B cell (primary cell): ENCODE measurements around the gene ETFA. TPM values are rescaled to one million over a fixed set of nuclear protein-coding genes. Genes with fewer than 3 reads are reported as not detected.

ENCODE experiments used
- ATAC-seq: fragments of 200-7000 bp; cut with Tn5 transposase; one replicate; pipeline ENCODE4 v1.10.0; 2021; ENCODE audit warnings: low read depth, mild to moderate bottlenecking, moderate number of reproducible peaks, moderate library complexity
- CTCF ChIA-PET: fragments of 350-600 bp; sonication (Branson Sonifier 250); formaldehyde crosslinking; loops from one replicate; lab custom pipeline; 2021; ENCODE audit warnings: antibody characterized with exemption, inconsistent platforms; lab: Charles Lee
- POLR2A ChIA-PET: fragments of 350-600 bp; sonication (Branson Sonifier 250); formaldehyde crosslinking; loops from one replicate; lab custom pipeline; 2021; ENCODE audit warnings: antibody characterized with exemption; lab: Charles Lee
- DNase-seq: peaks from one replicate; pipeline ENCODE4 v3.0.0; 2013
- H2AFZ ChIP-seq: 2 replicates; pipeline ENCODE4 v1.6.1; 2012; ENCODE audit warnings: mild to moderate bottlenecking, low read depth, low read length; ENCODE audit not compliant: insufficient read depth, poor library complexity, severe bottlenecking
- H3K27ac ChIP-seq, 2 donors: 1 replicate in 1 of 2; 2 replicates in 1 of 2; pipeline ENCODE4 v1.5.1; 2012 to 2013; ENCODE audit warnings: low read length in 2 of 2, mild to moderate bottlenecking in 2 of 2, moderate library complexity in 1 of 2
- H3K27me3 ChIP-seq, 4 experiments: fragments of 200-600 bp in 1 of 4; sonication (generic) in 1 of 4; replicated peaks in 1 of 4; 1 replicate in 2 of 4; 2 replicates in 2 of 4; pipeline versions ENCODE4 v1.6.1 to v1.7.0; 2013 to 2016; ENCODE audit warnings: low read length in 3 of 4, mild to moderate bottlenecking in 2 of 4, mixed read lengths in 1 of 4, moderate library complexity in 1 of 4; ENCODE audit not compliant: insufficient read depth in 4 of 4, control insufficient read depth in 3 of 4; ENCODE audit errors: control extremely low read depth in 1 of 4
- H3K36me3 ChIP-seq, 2 experiments: replicated peaks in 1 of 2; 1 replicate in 1 of 2; 2 replicates in 1 of 2; pipeline versions ENCODE4 v1.6.1 to v1.7.1; 2013; ENCODE audit warnings: low read length in 1 of 2; ENCODE audit not compliant: insufficient read depth in 2 of 2, control insufficient read depth in 1 of 2; ENCODE audit errors: control extremely low read depth in 1 of 2, extremely low read depth in 1 of 2
- H3K4me1 ChIP-seq, 2 donors: fragments of 200-600 bp in 1 of 2; sonication (generic) in 1 of 2; 1 replicate in 1 of 2; 2 replicates in 1 of 2; pipeline versions ENCODE4 v1.5.1 to v1.6.1; 2013 to 2017; ENCODE audit warnings: low read length in 2 of 2; ENCODE audit not compliant: control insufficient read depth in 2 of 2, insufficient read depth in 2 of 2
- H3K4me2 ChIP-seq: replicated peaks from 2 replicates; pipeline ENCODE3; 2012; ENCODE audit warnings: mild to moderate bottlenecking, low read depth, low read length; ENCODE audit not compliant: poor library complexity, severe bottlenecking
- H3K4me3 ChIP-seq, 5 experiments: fragments of 200-600 bp in 1 of 5; sonication (generic) in 1 of 5; 1 replicate in 3 of 5; 2 replicates in 2 of 5; pipeline versions ENCODE4 v1.5.1 to v1.7.0; 2011 to 2016; ENCODE audit warnings: low read length in 4 of 5, mild to moderate bottlenecking in 4 of 5, low read depth in 2 of 5, control low read depth in 1 of 5, moderate library complexity in 1 of 5; ENCODE audit not compliant: insufficient read depth in 1 of 5; ENCODE audit errors: control extremely low read depth in 1 of 5, extremely low read depth in 1 of 5
- H3K79me2 ChIP-seq: fragments of 200-600 bp; sonication (generic); one replicate; pipeline ENCODE4 v1.6.0; 2016; ENCODE audit warnings: low read length; ENCODE audit not compliant: control insufficient read depth, insufficient read depth
- H3K9ac ChIP-seq: fragments of 200-600 bp; sonication (generic); 2 replicates; pipeline ENCODE4 v1.6.1; 2017; ENCODE audit warnings: mild to moderate bottlenecking, low read length, moderate library complexity
- H3K9me3 ChIP-seq, 3 donors: one replicate each; pipeline versions ENCODE4 v1.6.1 to v1.7.1; 2013; ENCODE audit warnings: low read length in 2 of 3; ENCODE audit not compliant: control insufficient read depth in 2 of 3, insufficient read depth in 1 of 3; ENCODE audit errors: control extremely low read depth in 1 of 3
- H4K20me1 ChIP-seq: 2 replicates; pipeline ENCODE4 v1.6.0; 2012; ENCODE audit warnings: mild to moderate bottlenecking, low read length; ENCODE audit not compliant: insufficient read depth, control insufficient read depth, poor library complexity, severe bottlenecking
- H3K27ac Mint-ChIP-seq: one replicate; pipeline ENCODE4 v1.8.0; 2021; ENCODE audit warnings: mixed read lengths
- H3K27me3 Mint-ChIP-seq: one replicate; pipeline ENCODE4 v1.8.0; 2021; ENCODE audit warnings: mixed read lengths
- H3K4me1 Mint-ChIP-seq: one replicate; pipeline ENCODE4 v1.8.0; 2021; ENCODE audit warnings: mixed read lengths
- H3K4me3 Mint-ChIP-seq: one replicate; pipeline ENCODE4 v1.8.0; 2021; ENCODE audit warnings: mixed read lengths
- H3K9me3 Mint-ChIP-seq: one replicate; pipeline ENCODE4 v1.8.0; 2022; ENCODE audit warnings: mixed read lengths; ENCODE audit not compliant: insufficient read depth
- EZH2 ChIP-seq: IDR thresholded peaks from 2 replicates; pipeline ENCODE4 v1.6.1; 2012; ENCODE audit warnings: borderline replicate concordance, low read depth, mild to moderate bottlenecking, moderate library complexity, low read length; ENCODE audit not compliant: insufficient read depth, poor library complexity, severe bottlenecking
- WGBS: methylation state at CpG from one replicate; pipeline ENCODE4 v1.1.5; 2013; ENCODE audit warnings: missing lambda C conversion rate; ENCODE audit not compliant: insufficient coverage; 5-methylcytosine and 5-hydroxymethylcytosine counted together
- intact Hi-C: fragments of 100-400 bp; cut with micrococcal nuclease; formaldehyde crosslinking; loops from one replicate; pipeline ENCODE4 v1.10.0; 2022
- polyA plus RNA-seq: library from polyadenylated mRNA; depleted of rRNA; stranded (reverse); fragments of >200 nt; gene quantifications from 2 replicates; pipeline ENCODE4 v1.2.3, GENCODE V29; 2012
- total RNA-seq, 2 donors: library from RNA; stranded (reverse); fragments of 120-200 nt in 1 of 2; gene quantifications; 1 replicate in 1 of 2; 2 replicates in 1 of 2; pipeline versions ENCODE4 v1.2.3 to v1.2.4, GENCODE V29; 2013 to 2022
- TF ChIP-seq, protein P1 (sequence below): fragments of 200-600 bp; IDR thresholded peaks from one replicate; pipeline ENCODE4 v1.8.0; 2022; ENCODE audit warnings: antibody characterized with exemption, mild to moderate bottlenecking

ETFA gene
- total and polyA plus RNA-seq, 2 donors (not counting 1 experiment from before 2014, with no cell fraction given), result 34.9 to 68.8 TPM

DNA sequence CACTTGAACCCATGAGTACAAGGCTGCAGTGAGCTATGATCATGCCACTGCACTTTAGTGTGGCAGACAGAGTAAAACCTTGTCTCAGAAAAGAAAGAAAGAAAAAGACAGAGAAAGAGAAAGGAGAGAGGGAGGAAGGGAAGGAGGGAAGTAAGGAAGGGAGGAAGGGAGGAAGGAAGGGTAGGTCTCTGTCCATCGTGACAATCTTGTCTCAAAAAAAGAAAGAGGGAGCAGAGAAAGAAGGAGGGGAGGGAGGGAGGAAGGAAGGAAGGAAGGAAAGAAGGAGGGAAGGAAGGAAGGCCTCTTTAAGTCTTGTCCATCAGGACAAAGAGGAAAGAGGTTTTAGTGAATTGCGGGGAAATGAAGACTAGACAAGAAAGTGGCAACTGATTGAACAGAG is 122.2 kb downstream of the ETFA start:
- intact Hi-C loops, result no loop called here
- H3K27ac ChIP-seq, result no peak overlapping the region
- no peak overlapping the region for H3K4me3 ChIP-seq
- CTCF ChIA-PET, result interaction anchor here (0.5 kb wide), 1 partner anchor 539 kb away, joined by 3 read pairs; no protein-coding TSS in a partner anchor
- H3K4me1 ChIP-seq, result peaks cover 14 to 16% of the 10 kb centered on the region in 2 donors
- 56% methylated on average over 2 of the region's 2 CpGs for WGBS
- Mint-ChIP-seq H3K9me3 (no peaks in the 10 kb centered on the region), H3K27me3 (peaks cover 43% of the 10 kb centered on the region), H3K27ac (no peak overlapping the region), H3K4me1 (peaks cover 16% of the 10 kb centered on the region), H3K4me3 (no peak overlapping the region)
- H3K79me2 ChIP-seq, result no peaks in the 10 kb centered on the region
- DNase-seq (no peak), ATAC-seq (no peak)
- TF ChIP-seq, protein P1, sequence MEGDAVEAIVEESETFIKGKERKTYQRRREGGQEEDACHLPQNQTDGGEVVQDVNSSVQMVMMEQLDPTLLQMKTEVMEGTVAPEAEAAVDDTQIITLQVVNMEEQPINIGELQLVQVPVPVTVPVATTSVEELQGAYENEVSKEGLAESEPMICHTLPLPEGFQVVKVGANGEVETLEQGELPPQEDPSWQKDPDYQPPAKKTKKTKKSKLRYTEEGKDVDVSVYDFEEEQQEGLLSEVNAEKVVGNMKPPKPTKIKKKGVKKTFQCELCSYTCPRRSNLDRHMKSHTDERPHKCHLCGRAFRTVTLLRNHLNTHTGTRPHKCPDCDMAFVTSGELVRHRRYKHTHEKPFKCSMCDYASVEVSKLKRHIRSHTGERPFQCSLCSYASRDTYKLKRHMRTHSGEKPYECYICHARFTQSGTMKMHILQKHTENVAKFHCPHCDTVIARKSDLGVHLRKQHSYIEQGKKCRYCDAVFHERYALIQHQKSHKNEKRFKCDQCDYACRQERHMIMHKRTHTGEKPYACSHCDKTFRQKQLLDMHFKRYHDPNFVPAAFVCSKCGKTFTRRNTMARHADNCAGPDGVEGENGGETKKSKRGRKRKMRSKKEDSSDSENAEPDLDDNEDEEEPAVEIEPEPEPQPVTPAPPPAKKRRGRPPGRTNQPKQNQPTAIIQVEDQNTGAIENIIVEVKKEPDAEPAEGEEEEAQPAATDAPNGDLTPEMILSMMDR, result no peak
- no peak for TF ChIP-seq EZH2
- POLR2A ChIA-PET, result no interaction called here
- no peak overlapping the region for H2AFZ ChIP-seq
- no peak overlapping the region for H3K9ac ChIP-seq
- H3K27me3 ChIP-seq, result peaks cover 0 to 42% (median 7%) of the 10 kb centered on the region in 4 experiments
- no peaks in the 10 kb centered on the region for H3K36me3 ChIP-seq
- H3K4me2 ChIP-seq, result no peak overlapping the region
- H4K20me1 ChIP-seq, result no peaks in the 10 kb centered on the region
- peaks cover 0 to 11% (median 0%) of the 10 kb centered on the region in 3 donors for H3K9me3 ChIP-seq

DNA sequence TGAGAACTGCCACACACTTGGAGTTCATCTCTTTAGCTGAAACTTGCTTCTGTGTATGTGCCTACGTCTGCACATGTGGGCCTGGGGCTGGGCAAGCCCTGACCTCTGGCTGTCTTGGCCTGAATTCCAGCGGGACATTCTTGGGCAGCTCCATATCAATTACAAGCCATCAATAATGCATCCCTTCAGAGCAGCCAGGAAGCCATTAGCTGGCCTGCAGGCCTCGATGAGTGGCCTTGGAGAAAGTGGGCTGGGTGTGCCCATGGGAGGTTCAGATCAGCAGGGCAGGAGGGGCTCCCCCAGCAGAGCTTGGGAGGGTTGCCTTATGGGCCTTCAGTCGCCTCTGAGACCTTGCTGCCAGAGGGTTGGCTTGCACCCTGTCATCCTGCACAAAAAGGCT is 124.1 kb downstream of the ETFA start:
- peaks cover 0 to 40% (median 7%) of the 10 kb centered on the region in 4 experiments for H3K27me3 ChIP-seq
- ChIA-PET CTCF (interaction anchor here (1.2 kb wide), 1 partner anchor 48 kb away, joined by 4 read pairs; no protein-coding TSS in a partner anchor), POLR2A (interaction anchor here (0.6 kb wide), 1 partner anchor 1062 kb away, joined by 3 read pairs; no protein-coding TSS in a partner anchor)
- intact Hi-C loops, result no loop called here
- no peak for TF ChIP-seq EZH2
- TF ChIP-seq, protein P1, result no peak
- no peaks in the 10 kb centered on the region for H3K79me2 ChIP-seq
- H3K27me3 Mint-ChIP-seq, result peaks cover 43% of the 10 kb centered on the region
- H4K20me1 ChIP-seq, result no peaks in the 10 kb centered on the region
- ATAC-seq, result no peak
- no peak overlapping the region for H3K27ac ChIP-seq
- H3K4me1 Mint-ChIP-seq, result peaks cover 16% of the 10 kb centered on the region
- no peaks in the 10 kb centered on the region for H3K9me3 Mint-ChIP-seq
- 90% methylated on average over 2 of the region's 4 CpGs for WGBS
- no peak overlapping the region for H3K4me2 ChIP-seq
- H3K27ac Mint-ChIP-seq, result no peak overlapping the region
- H3K9ac ChIP-seq, result no peak overlapping the region
- H3K9me3 ChIP-seq, result peaks cover 0 to 11% (median 0%) of the 10 kb centered on the region in 3 donors
- H3K4me1 ChIP-seq, result peaks cover 14 to 16% of the 10 kb centered on the region in 2 donors
- H3K4me3 ChIP-seq, result no peak overlapping the region
- H3K4me3 Mint-ChIP-seq, result no peak overlapping the region
- no peak overlapping the region for H2AFZ ChIP-seq
- no peak for DNase-seq
- H3K36me3 ChIP-seq, result no peaks in the 10 kb centered on the region
